CD14-positive monocyte (primary cell): ENCODE results near the gene STK32C. TPM values are rescaled to one million over a fixed set of nuclear protein-coding genes. Genes with fewer than 3 reads are reported as not detected.
A peak's percentile ranks its signal among the peaks of the same experiment; 100 is the strongest.

Source experiments
- DNase-seq, 3 donors: peaks; one replicate each; pipeline ENCODE4 v3.0.0-alpha.2; 2011 to 2022
- H2AFZ ChIP-seq: 2 replicates; pipeline ENCODE4 v1.6.0; 2012; ENCODE audit warnings: mild to moderate bottlenecking, low read depth, low read length, inconsistent platforms; ENCODE audit not compliant: insufficient read depth, poor library complexity, severe bottlenecking
- H3K27ac ChIP-seq, 2 donors: 1 replicate in 1 of 2; 2 replicates in 1 of 2; pipeline ENCODE4 v1.5.1; 2012 to 2013; ENCODE audit warnings: low read length in 2 of 2, control low read depth in 1 of 2, inconsistent platforms in 1 of 2, low read depth in 1 of 2, mild to moderate bottlenecking in 1 of 2
- H3K27me3 ChIP-seq, 2 donors: one replicate each; pipeline versions ENCODE4 v1.6.0 to v1.6.1; 2011 to 2013; ENCODE audit warnings: low read length in 2 of 2; ENCODE audit not compliant: control insufficient read depth in 2 of 2, insufficient read depth in 2 of 2
- H3K36me3 ChIP-seq, 2 donors: replicated peaks in 1 of 2; 1 replicate in 1 of 2; 2 replicates in 1 of 2; pipeline versions ENCODE4 v1.5.1 to v1.6.1; 2012 to 2013; ENCODE audit warnings: low read length in 2 of 2, control low read depth in 1 of 2, inconsistent platforms in 1 of 2, mild to moderate bottlenecking in 1 of 2; ENCODE audit not compliant: insufficient read depth in 2 of 2, control insufficient read depth in 1 of 2
- H3K4me1 ChIP-seq, 2 donors: 1 replicate in 1 of 2; 2 replicates in 1 of 2; pipeline versions ENCODE4 v1.5.1 to v1.6.1; 2012 to 2013; ENCODE audit warnings: low read length in 2 of 2, control low read depth in 1 of 2, inconsistent platforms in 1 of 2, mild to moderate bottlenecking in 1 of 2, moderate library complexity in 1 of 2; ENCODE audit not compliant: insufficient read depth in 2 of 2, control insufficient read depth in 1 of 2
- H3K4me2 ChIP-seq: replicated peaks from 2 replicates; pipeline ENCODE3; 2012; ENCODE audit warnings: low read length, moderate library complexity, mild to moderate bottlenecking; ENCODE audit not compliant: poor library complexity, severe bottlenecking; ENCODE audit errors: extremely low read depth
- H3K4me3 ChIP-seq, 3 experiments: fragments of 200-600 bp in 1 of 3; sonication (generic) in 1 of 3; replicated peaks in 1 of 3; 1 replicate in 2 of 3; 2 replicates in 1 of 3; pipeline ENCODE4 v1.5.1; 2011 to 2013; ENCODE audit warnings: low read length in 3 of 3, mild to moderate bottlenecking in 3 of 3, control low read depth in 2 of 3, low read depth in 2 of 3, inconsistent platforms in 1 of 3, moderate library complexity in 1 of 3
- H3K79me2 ChIP-seq: 2 replicates; pipeline ENCODE4 v1.6.0; 2012; ENCODE audit warnings: mild to moderate bottlenecking, control low read depth, inconsistent platforms, low read length, moderate library complexity; ENCODE audit not compliant: insufficient read depth
- H3K9ac ChIP-seq: 2 replicates; pipeline ENCODE4 v1.6.0; 2017; ENCODE audit warnings: low read length, mild to moderate bottlenecking; ENCODE audit not compliant: insufficient read depth, poor library complexity, severe bottlenecking
- H3K9me3 ChIP-seq, 2 donors: replicated peaks in 1 of 2; 1 replicate in 1 of 2; 2 replicates in 1 of 2; pipeline versions ENCODE4 v1.5.1 to v1.6.1; 2012 to 2013; ENCODE audit warnings: low read length in 2 of 2, control low read depth in 1 of 2; ENCODE audit not compliant: control insufficient read depth in 1 of 2, insufficient read depth in 1 of 2
- H4K20me1 ChIP-seq: 2 replicates; pipeline ENCODE4 v1.6.0; 2012; ENCODE audit warnings: mild to moderate bottlenecking, low read length, control low read depth, moderate library complexity; ENCODE audit not compliant: insufficient read depth
- H3K27ac Mint-ChIP-seq, 7 donors: one replicate each; pipeline ENCODE4 v1.8.0; 2020; ENCODE audit warnings: mild to moderate bottlenecking in 7 of 7, mixed read lengths in 7 of 7, moderate library complexity in 6 of 7, inconsistent platforms in 2 of 7
- H3K27me3 Mint-ChIP-seq, 3 donors: one replicate each; pipeline ENCODE4 v1.8.0; 2021 to 2022; ENCODE audit warnings: low read depth in 3 of 3, mild to moderate bottlenecking in 3 of 3, mixed read lengths in 3 of 3, moderate library complexity in 3 of 3, inconsistent platforms in 1 of 3
- H3K36me3 Mint-ChIP-seq, 2 donors: one replicate each; pipeline ENCODE4 v1.8.0; 2020; ENCODE audit warnings: mixed read lengths in 2 of 2, inconsistent platforms in 1 of 2, mild to moderate bottlenecking in 1 of 2
- H3K4me1 Mint-ChIP-seq: one replicate; pipeline ENCODE4 v1.8.0; 2020; ENCODE audit warnings: mild to moderate bottlenecking, mixed read lengths
- H3K4me3 Mint-ChIP-seq, 2 donors: one replicate each; pipeline ENCODE4 v1.8.0; 2020; ENCODE audit warnings: mild to moderate bottlenecking in 2 of 2, mixed read lengths in 2 of 2, moderate library complexity in 1 of 2
- H3K9me3 Mint-ChIP-seq, 7 donors: one replicate each; pipeline ENCODE4 v1.8.0; 2020 to 2022; ENCODE audit warnings: mixed read lengths in 7 of 7, mild to moderate bottlenecking in 6 of 7, moderate library complexity in 6 of 7, inconsistent platforms in 2 of 7
- WGBS: methylation state at CpG from one replicate; pipeline ENCODE4 v1.1.5; 2013; ENCODE audit warnings: missing lambda C conversion rate; ENCODE audit not compliant: insufficient coverage; 5-methylcytosine and 5-hydroxymethylcytosine counted together
- intact Hi-C, 2 donors: fragments of 100-400 bp; cut with micrococcal nuclease; formaldehyde crosslinking; loops; one replicate each; pipeline versions ENCODE4 v1.15.0 to v1.15.1; 2023
- polyA plus RNA-seq, 3 donors: library from polyadenylated mRNA; depleted of rRNA in 1 of 3; unstranded in 2 of 3; stranded (reverse) in 1 of 3; fragments of 300-500 nt in 2 of 3; fragments of >200 nt in 1 of 3; fragmentation: Illumina TruSeq in 2 of 3; gene quantifications; 1 replicate in 2 of 3; 2 replicates in 1 of 3; pipeline ENCODE4 v1.2.3, GENCODE V29; 2012 to 2021
- TF ChIP-seq, protein P1 (sequence below): fragments of 200-600 bp; IDR thresholded peaks from one replicate; pipeline ENCODE4 v1.8.0; 2022; ENCODE audit warnings: antibody characterized with exemption, mild to moderate bottlenecking

Gene STK32C
- polyA plus RNA-seq, 3 donors: 13.6 to 22.8 (median 18.4) TPM

DNA sequence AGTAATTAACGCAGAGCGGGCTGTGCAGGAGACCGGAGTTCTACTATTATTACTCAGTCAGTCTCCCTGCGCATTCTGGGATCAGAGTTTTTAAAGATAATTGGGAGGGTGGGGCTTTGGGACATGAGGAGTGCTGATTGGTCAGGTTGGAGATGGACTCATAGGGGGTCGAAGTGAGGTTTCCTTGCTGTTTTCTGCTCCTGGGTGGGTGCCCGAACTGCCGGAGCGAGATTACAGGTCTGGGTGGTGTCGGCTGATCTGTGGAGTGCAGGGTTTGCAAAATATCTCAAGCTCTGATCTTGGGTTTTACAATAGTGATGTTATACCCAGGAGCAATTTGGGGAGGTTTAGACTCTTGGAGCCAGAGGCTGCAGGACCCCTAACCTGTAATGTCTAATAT lies 20.4 kb upstream of the STK32C start:
- H3K4me1 Mint-ChIP-seq: peaks cover 64% of the 10 kb centered on the region
- DNase-seq: no peak
- peaks cover 0 to 2% (median 0%) of the 10 kb centered on the region in 3 donors for H3K27me3 Mint-ChIP-seq
- TF ChIP-seq, protein P1, sequence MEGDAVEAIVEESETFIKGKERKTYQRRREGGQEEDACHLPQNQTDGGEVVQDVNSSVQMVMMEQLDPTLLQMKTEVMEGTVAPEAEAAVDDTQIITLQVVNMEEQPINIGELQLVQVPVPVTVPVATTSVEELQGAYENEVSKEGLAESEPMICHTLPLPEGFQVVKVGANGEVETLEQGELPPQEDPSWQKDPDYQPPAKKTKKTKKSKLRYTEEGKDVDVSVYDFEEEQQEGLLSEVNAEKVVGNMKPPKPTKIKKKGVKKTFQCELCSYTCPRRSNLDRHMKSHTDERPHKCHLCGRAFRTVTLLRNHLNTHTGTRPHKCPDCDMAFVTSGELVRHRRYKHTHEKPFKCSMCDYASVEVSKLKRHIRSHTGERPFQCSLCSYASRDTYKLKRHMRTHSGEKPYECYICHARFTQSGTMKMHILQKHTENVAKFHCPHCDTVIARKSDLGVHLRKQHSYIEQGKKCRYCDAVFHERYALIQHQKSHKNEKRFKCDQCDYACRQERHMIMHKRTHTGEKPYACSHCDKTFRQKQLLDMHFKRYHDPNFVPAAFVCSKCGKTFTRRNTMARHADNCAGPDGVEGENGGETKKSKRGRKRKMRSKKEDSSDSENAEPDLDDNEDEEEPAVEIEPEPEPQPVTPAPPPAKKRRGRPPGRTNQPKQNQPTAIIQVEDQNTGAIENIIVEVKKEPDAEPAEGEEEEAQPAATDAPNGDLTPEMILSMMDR: no peak
- Histone ChIP-seq H3K36me3 (peaks cover 2 to 29% of the 10 kb centered on the region in 2 donors), H3K9me3 (no peaks in the 10 kb centered on the region), H3K4me3 (no peak overlapping the region), H3K4me1 (peaks cover 52 to 59% of the 10 kb centered on the region in 2 donors), H3K27me3 (no peaks in the 10 kb centered on the region), H3K27ac (peak overlapping the region in 1 of 2 donors; percentile 88), H3K79me2 (peaks cover 64% of the 10 kb centered on the region), H4K20me1 (peaks cover 57% of the 10 kb centered on the region), H3K9ac (no peak overlapping the region), H3K4me2 (no peak overlapping the region), H2AFZ (no peak overlapping the region)
- intact Hi-C loops: no loop called here
- H3K36me3 Mint-ChIP-seq: peaks cover 44 to 54% of the 10 kb centered on the region in 2 donors
- WGBS: 95% methylated on average over 5 of the region's 9 CpGs
- peak overlapping the region in 2 of 7 donors; percentile 84 to 95 for H3K27ac Mint-ChIP-seq
- no peak overlapping the region for H3K4me3 Mint-ChIP-seq
- no peaks in the 10 kb centered on the region for H3K9me3 Mint-ChIP-seq

DNA sequence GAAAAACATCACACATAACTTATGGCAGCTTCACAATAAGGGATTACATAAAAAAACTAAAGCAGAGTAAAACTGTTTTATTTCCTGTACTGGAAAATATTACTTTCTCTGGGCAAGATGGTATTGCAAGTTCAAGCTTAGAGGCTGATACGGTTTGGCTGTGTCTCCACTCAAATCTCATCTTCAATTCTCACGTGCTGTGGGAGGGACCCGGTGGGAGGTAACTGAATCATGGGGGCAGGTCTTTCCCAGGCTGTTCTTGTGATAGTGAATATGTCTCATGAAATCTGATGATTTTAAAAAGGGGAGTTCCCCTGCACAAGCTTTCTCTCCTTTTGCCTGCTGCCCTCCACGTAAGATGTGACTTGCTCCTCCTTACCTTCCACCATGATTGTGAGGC lies 19.2 kb upstream of the STK32C start:
- H3K4me2 ChIP-seq: no peak overlapping the region
- H3K27me3 ChIP-seq: no peaks in the 10 kb centered on the region
- H2AFZ ChIP-seq: no peak overlapping the region
- no peak for DNase-seq
- no peak overlapping the region for H3K9ac ChIP-seq
- no peak overlapping the region for H3K27ac ChIP-seq
- H3K4me1 ChIP-seq: peaks cover 52 to 58% of the 10 kb centered on the region in 2 donors
- no peaks in the 10 kb centered on the region for H3K9me3 Mint-ChIP-seq
- peaks cover 2 to 29% of the 10 kb centered on the region in 2 donors for H3K36me3 ChIP-seq
- H3K4me1 Mint-ChIP-seq: peaks cover 65% of the 10 kb centered on the region
- TF ChIP-seq, protein P1: no peak
- intact Hi-C loops: no loop called here
- H3K36me3 Mint-ChIP-seq: peaks cover 44 to 54% of the 10 kb centered on the region in 2 donors
- peaks cover 61% of the 10 kb centered on the region for H3K79me2 ChIP-seq
- no peak overlapping the region for H3K4me3 Mint-ChIP-seq
- H4K20me1 ChIP-seq: peaks cover 57% of the 10 kb centered on the region
- H3K27ac Mint-ChIP-seq: peak overlapping the region in 4 of 7 donors; percentile 21 to 66 (median 48)
- WGBS: 100% methylated on average over 1 of the region's 4 CpGs
- peaks cover 0 to 2% (median 0%) of the 10 kb centered on the region in 3 donors for H3K27me3 Mint-ChIP-seq
- H3K4me3 ChIP-seq: no peak overlapping the region
- no peaks in the 10 kb centered on the region for H3K9me3 ChIP-seq
